GM21381 (cell line): ENCODE measurements around the gene AFF1.
"Not testable (repeated sequence)": the region's sequence is repeated elsewhere in the genome, so short reads cannot be mapped to it uniquely, and the experiment has no call there.

ENCODE experiments used
- ATAC-seq: cut with Tn5 transposase; IDR thresholded peaks from one replicate; pipeline ENCODE4 v1.9.1; 2021; ENCODE audit warnings: mild to moderate bottlenecking, moderate library complexity; ENCODE audit not compliant: unreplicated experiment

Gene AFF1

DNA sequence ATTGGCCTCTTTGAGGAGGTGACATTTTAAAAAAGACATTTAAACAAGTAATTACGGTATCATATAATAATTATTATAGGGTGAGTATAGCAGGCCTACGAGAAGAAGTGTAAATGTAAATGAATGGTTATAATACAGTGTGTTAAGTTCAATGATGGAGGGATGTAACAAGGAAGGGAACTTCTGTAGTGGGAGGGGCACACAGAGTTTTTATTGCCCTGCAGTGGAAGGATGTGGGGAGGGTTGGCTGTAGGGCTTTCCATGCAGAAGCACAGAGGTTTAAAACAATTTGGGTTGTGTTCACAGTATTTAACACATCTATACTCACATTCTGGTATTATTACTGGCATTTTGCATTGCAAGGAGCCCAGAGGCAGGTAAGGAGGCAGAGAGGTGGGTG, 41.1 kb downstream of the AFF1 start:
- ATAC-seq: no peak

DNA sequence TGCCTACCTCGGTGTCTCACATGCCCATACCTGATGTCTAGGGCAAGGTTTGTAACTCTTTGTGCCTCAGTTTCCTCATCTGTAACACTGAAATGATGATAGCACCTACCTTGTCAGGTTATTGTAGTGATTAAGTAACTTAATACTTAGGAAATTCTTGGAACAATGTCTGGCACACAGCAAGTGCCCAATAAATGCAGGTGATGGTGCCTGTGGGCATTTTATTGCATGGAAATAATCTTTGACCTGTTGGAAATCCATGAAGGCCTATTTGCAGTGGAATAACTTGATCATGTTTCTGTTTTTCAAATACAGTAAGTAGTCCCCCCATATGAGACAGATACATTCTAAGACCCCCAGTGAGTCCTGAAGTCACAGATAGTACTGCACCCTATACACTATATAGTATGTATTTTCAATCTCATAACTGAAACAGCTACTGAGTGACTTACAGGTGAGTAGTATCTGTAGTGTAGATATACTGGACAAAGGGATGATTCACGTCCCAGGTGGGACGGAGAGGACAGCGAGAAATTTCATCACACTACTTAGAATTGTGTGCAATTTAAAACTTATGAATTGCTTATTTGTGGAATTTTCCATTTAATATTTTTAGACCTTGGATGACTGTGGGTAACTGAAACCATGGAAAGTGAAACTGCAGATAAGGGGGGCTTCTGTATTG, 42.1 kb downstream of the AFF1 start:
- no peak for ATAC-seq

GRCh38 chr4:86977621-86978184, 42.9 kb downstream of the AFF1 start:
- peak; percentile 87 for ATAC-seq

DNA sequence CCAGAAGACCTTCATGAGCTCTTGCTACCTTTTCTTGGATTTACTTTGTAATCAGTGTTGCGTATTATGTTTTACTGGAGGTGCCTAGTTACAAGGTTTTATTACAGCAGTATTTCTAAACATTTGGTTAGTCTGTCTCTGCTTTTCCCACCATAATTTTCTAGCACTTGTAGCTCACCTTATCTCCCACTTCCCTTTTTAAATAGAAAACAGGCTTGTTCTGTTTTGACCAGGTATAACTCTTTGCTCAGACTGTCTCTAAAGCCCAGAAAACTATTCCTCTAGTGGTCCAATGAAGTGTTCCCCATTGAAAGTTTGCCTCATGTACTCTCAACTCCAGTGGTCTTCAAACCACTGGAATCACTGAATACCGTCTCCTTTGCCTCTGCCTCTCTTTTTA, 43.9 kb downstream of the AFF1 start:
- no peak for ATAC-seq

- ATAC-seq: no peak
These were observed 45.4 kb downstream of the AFF1 start for GRCh38 chr4:86980230-86980629.

GRCh38 chr4:86981789-86982188, 47.0 kb downstream of the AFF1 start:
- ATAC-seq: no peak

DNA sequence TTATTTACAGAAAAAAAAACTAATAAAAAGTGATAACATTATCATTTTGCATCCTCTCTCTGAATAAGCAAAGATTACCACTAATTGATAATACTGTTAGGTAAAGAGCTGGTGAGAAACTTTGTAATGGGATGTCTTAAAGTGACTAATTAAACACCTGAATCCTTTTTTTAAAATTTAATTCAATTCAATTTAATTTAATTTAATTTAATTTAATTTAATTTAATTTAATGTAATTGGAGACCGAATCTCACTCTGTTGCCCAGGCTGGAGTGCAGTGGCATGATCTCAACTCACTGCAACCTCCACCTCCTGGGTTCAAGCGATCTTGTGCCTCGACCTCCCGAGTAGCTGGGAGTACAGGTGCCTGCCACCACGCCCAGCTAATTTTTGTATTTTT, 51.0 kb downstream of the AFF1 start:
- not testable (repeated sequence) for ATAC-seq

GRCh38 chr4:86989658-86990057, 54.8 kb downstream of the AFF1 start:
- not testable (repeated sequence) for ATAC-seq

GRCh38 chr4:86990510-86990909, 55.7 kb downstream of the AFF1 start:
- no peak for ATAC-seq

DNA sequence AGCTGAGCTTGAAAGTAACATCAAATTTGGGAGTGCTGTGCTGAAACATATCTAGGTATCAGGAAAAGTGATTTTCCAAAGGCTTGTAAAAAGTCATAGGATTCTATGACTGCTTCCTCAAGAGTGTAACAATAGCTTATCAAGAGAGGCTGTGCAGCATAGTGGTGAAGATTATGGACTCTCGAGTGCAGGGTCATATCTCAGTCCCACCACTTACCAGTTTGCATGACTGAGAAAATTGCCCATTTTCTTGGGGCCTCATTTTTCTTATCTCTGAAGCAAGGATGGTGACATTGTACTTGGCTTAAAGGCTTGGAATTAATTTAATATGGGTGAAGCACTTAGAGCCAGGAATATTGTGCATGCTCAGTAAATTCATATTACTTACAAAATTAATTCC, 57.2 kb downstream of the AFF1 start:
- ATAC-seq: no peak

GRCh38 chr4:86993909-86994681, 59.3 kb downstream of the AFF1 start:
- ATAC-seq: no peak

DNA sequence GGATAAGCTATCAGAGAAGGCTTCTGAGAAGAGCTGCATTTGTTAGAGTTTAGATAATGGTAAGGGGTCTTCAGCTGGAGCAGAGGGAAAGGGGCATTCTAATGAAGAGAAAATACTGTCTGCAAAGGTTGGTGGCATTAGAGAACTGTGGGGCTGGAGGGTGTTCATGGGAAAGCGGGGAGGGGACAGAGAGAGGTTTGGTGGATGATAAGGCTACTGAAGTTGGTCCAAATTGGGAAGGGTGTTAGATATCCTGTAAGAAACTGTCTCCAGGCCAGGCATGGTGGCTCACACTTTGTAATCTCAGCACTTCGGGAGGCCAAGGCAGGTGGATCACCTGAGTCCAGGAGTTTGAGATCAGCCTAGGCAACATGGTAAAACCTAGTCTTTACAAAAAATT, 59.9 kb downstream of the AFF1 start:
- no peak for ATAC-seq

GRCh38 chr4:86996510-86996909, 61.7 kb downstream of the AFF1 start:
- ATAC-seq: not testable (repeated sequence)

DNA sequence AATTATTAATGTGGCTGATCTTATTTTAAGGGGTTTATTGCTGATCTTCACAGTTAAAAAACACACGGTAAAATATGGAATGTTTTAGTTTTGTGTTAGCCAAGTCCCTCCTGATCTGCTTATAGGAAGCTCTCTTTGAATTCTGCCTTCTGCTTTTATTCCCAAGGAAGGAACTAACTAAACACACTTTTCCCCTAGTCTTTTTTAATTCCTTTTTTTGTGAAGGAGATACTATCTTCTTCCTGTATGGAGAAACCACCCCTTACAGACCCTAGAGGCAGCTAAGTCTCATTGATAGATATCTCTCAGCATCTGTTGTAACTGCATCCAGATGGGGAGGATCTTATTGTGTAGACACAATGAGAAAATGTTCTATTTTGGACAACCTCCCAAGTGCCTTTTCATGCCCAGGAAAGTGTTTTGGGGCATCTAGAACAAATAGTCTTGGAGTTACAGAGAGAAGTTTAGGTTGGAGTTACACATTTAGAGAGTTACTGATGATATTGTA, 64.4 kb downstream of the AFF1 start:
- no peak for ATAC-seq

- no peak for ATAC-seq
These were observed 67.9 kb downstream of the AFF1 start for GRCh38 chr4:87002682-87003043.

- no peak for ATAC-seq
These were observed 68.5 kb downstream of the AFF1 start for GRCh38 chr4:87003266-87003665.

DNA sequence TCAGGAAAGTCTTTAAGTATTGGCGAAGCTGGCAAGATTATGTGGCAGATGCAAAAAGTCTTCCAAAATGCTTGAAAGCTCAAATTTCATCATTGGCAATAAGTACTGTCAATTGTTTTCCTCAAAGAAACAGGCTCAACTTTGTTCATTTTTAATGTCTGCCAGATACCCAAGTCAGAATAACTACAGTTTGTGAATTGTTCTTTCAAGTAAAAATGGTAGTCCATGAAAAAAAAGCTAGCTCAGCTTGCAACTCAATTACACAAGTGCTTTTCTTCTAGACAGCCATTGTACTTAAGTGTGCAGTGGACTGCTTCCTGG, 70.5 kb downstream of the AFF1 start:
- ATAC-seq: no peak

- peak; percentile 16 for ATAC-seq
These were observed 71.0 kb downstream of the AFF1 start for GRCh38 chr4:87005690-87006425.

- ATAC-seq: no peak
These were observed 71.5 kb downstream of the AFF1 start for GRCh38 chr4:87006426-87006675.

- ATAC-seq: peak; percentile 68
These were observed 72.1 kb downstream of the AFF1 start for GRCh38 chr4:87006676-87007527.
